Measurements from ENCODE around the gene ROR2. TPM values are rescaled to one million over a fixed set of nuclear protein-coding genes. Genes with fewer than 3 reads are reported as not detected.

Gene ROR2
- polyA plus RNA-seq, 2 donors = 1.7 to 3.6 TPM

DNA sequence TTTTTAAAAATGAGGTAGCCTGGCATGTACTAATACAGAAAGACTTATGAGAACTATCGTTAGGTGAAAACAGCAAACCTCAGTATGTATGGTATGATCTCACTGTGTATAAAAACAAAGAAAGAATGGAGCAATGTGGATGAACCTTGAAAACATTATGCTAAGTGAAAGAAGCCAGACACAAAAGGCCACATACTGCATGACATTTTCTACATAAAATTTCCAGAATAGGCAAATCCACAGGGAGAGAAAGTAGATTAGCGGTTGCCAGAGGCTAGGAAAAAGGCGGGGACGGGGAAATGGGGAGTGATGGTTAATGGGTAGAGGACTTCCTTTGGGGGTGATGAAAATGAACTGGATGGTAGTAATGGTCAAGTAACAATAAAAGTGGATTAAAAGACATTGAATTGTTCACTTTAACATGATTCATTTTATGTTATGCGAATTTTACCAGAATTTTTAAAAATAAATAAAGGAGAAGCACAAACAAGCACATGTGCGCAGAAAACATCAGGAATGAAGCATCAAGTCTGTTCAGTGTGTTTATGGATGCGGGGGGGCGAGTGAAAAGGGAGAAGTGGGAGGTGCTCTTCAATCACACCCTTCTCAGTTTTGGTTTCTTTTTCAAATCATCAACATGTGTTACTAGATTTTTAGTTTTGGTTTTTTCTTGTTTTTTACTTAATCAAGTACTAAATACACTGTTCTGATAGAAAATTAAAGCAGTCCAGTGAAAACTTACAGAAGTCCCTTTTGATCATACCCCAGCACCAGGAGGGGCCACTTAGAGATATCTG, 16.3 kb downstream of the ROR2 start:
- no peak overlapping the region for H3K4me3 ChIP-seq (ENCODE audit: low read depth in 1 of 2, low read length in 2 of 2)
- WGBS, 2 donors = 74 to 80% methylated on average over 8 of the region's 8 CpGs

DNA sequence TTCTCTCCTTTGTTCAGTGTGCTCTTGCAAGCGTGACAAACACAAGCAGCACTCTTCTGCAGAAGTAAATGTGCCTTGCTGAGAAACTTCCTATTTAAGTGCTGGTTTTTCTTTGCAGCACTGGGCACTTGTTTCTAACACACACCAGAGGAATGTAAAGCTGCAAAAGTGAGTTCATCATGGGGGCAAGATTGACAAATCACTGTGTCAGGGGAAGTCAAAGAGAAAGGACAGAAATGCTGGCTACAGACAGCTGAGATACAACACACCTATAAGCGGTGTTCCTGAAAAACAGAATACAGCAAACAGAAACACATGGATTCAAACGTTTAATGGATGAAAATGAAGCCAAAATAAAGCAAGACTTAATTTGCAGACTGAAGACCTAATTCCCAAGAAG, 19.6 kb downstream of the ROR2 start:
- WGBS, 2 donors = 84 to 88% methylated on average over 3 of the region's 3 CpGs
- H3K27ac ChIP-seq (ENCODE audit: low read depth in 2 of 2, low read length in 1 of 2) = no peak overlapping the region
- no peaks in the 10 kb centered on the region for H3K27me3 ChIP-seq (ENCODE audit: control insufficient read depth in 1 of 2, insufficient read depth in 2 of 2, low read length in 2 of 2)
- H3K36me3 ChIP-seq (ENCODE audit: control insufficient read depth in 2 of 2, insufficient read depth in 2 of 2, low read length in 1 of 2) = no peaks in the 10 kb centered on the region
- no peaks in the 10 kb centered on the region for H3K4me1 ChIP-seq (ENCODE audit: control insufficient read depth in 2 of 2, insufficient read depth in 2 of 2, low read length in 1 of 2)
- H3K9me3 ChIP-seq (ENCODE audit: control insufficient read depth in 2 of 2, insufficient read depth in 1 of 2, low read depth in 1 of 2, low read length in 1 of 2) = peaks cover 7 to 9% of the 10 kb centered on the region in 2 donors
- H3K4me3 ChIP-seq (ENCODE audit: low read depth in 1 of 2, low read length in 2 of 2) = no peak overlapping the region

More for the DNA sequence above, 16.3 kb downstream of the ROR2 start:
- no peaks in the 10 kb centered on the region for H3K27me3 ChIP-seq (ENCODE audit: control insufficient read depth in 1 of 2, insufficient read depth in 2 of 2, low read length in 2 of 2)
- peaks cover 7 to 9% of the 10 kb centered on the region in 2 donors for H3K9me3 ChIP-seq (ENCODE audit: control insufficient read depth in 2 of 2, insufficient read depth in 1 of 2, low read depth in 1 of 2, low read length in 1 of 2)
- H3K36me3 ChIP-seq (ENCODE audit: control insufficient read depth in 2 of 2, insufficient read depth in 2 of 2, low read length in 1 of 2) = no peaks in the 10 kb centered on the region
- peak overlapping the region in 1 of 2 donors; percentile 36 for H3K27ac ChIP-seq (ENCODE audit: low read depth in 2 of 2, low read length in 1 of 2)
- no peaks in the 10 kb centered on the region for H3K4me1 ChIP-seq (ENCODE audit: control insufficient read depth in 2 of 2, insufficient read depth in 2 of 2, low read length in 1 of 2)

DNA sequence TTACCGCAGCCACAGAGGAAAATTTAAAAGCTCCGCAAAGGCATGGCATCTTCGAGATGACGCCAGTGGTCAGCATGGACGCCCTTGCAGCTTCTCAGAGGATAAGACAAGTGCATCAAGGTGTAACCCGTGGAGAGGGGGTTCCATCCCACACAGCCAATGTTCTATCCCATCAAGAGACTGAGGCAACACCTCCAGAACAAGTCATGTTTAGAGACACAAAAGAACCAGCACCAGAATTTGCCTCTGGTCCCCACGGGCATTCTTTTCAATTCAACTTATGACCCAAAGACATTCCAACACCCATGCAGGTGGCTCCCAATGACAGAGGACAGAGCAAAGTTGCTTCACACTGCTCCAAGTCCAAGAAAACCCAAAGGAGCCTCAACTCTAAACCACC, 20.7 kb downstream of the ROR2 start:
- no peak overlapping the region for H3K27ac ChIP-seq (ENCODE audit: low read depth in 2 of 2, low read length in 1 of 2)
- no peaks in the 10 kb centered on the region for H3K27me3 ChIP-seq (ENCODE audit: control insufficient read depth in 1 of 2, insufficient read depth in 2 of 2, low read length in 2 of 2)
- 92 to 96% methylated on average over 7 of the region's 7 CpGs for WGBS, 2 donors
- no peaks in the 10 kb centered on the region for H3K36me3 ChIP-seq (ENCODE audit: control insufficient read depth in 2 of 2, insufficient read depth in 2 of 2, low read length in 1 of 2)
- H3K4me3 ChIP-seq (ENCODE audit: low read depth in 1 of 2, low read length in 2 of 2) = no peak overlapping the region
- no peaks in the 10 kb centered on the region for H3K4me1 ChIP-seq (ENCODE audit: control insufficient read depth in 2 of 2, insufficient read depth in 2 of 2, low read length in 1 of 2)
- peaks cover 7 to 9% of the 10 kb centered on the region in 2 donors for H3K9me3 ChIP-seq (ENCODE audit: control insufficient read depth in 2 of 2, insufficient read depth in 1 of 2, low read depth in 1 of 2, low read length in 1 of 2)

DNA sequence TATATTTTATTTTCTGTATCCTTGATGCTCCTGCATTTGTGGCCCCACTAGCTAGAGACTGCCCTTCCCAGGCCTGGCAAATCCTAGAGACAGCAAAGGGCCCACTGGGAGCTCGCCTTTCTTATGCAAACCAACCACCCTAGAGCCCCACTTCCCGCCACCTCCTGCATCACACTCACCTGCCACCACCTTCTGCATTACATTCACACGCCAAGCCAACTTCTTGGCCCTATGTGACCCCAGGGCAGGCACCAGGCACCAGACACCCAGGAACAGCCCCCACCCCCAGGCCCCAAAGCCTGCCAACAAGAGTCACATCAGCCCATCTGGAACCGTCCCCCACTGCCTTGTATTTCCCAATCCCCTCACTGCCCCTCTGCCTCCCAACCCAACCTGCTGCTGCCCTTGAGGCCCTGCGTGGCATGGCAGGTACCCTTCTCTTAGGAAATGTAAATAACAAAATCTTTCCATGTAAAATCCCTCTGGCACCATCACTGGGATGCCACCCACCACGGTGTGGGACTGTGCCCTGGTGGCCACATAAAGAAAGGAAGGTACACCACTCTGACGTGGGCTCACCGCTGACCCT, 22.0 kb downstream of the ROR2 start:
- Histone ChIP-seq H3K9me3 (ENCODE audit: control insufficient read depth in 2 of 2, insufficient read depth in 1 of 2, low read depth in 1 of 2, low read length in 1 of 2) (peaks cover 7 to 9% of the 10 kb centered on the region in 2 donors), H3K27me3 (ENCODE audit: control insufficient read depth in 1 of 2, insufficient read depth in 2 of 2, low read length in 2 of 2) (no peaks in the 10 kb centered on the region), H3K36me3 (ENCODE audit: control insufficient read depth in 2 of 2, insufficient read depth in 2 of 2, low read length in 1 of 2) (no peaks in the 10 kb centered on the region), H3K4me1 (ENCODE audit: control insufficient read depth in 2 of 2, insufficient read depth in 2 of 2, low read length in 1 of 2) (no peaks in the 10 kb centered on the region), H3K27ac (ENCODE audit: low read depth in 2 of 2, low read length in 1 of 2) (no peak overlapping the region), H3K4me3 (ENCODE audit: low read depth in 1 of 2, low read length in 2 of 2) (no peak overlapping the region)
- WGBS, 2 donors = 86 to 89% methylated on average over 8 of the region's 8 CpGs

DNA sequence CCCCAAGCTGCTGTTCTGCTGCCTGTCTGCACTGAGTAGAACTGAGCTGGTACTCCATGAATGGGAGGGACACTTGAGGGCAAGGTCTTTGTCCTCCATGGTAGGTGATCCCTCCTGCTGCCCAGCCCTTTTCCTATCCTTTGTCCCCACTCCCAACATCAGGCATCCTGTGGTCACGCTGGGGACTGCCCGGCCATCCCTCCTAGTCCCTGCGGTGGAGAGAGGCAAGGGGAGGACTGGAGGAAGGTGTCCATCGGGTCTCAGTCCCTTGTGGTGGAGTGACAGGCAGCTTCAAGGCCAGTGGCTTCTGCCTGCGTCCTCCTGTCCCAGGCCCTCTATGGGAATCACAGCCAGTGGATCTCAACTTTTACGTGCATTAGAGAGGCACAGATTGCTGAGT, 25.9 kb downstream of the ROR2 start:
- Histone ChIP-seq H3K9me3 (ENCODE audit: control insufficient read depth in 2 of 2, insufficient read depth in 1 of 2, low read depth in 1 of 2, low read length in 1 of 2) (peaks cover 0 to under 1% of the 10 kb centered on the region in 2 donors), H3K4me1 (ENCODE audit: control insufficient read depth in 2 of 2, insufficient read depth in 2 of 2, low read length in 1 of 2) (no peaks in the 10 kb centered on the region), H3K36me3 (ENCODE audit: control insufficient read depth in 2 of 2, insufficient read depth in 2 of 2, low read length in 1 of 2) (no peaks in the 10 kb centered on the region), H3K4me3 (ENCODE audit: low read depth in 1 of 2, low read length in 2 of 2) (no peak overlapping the region), H3K27ac (ENCODE audit: low read depth in 2 of 2, low read length in 1 of 2) (no peak overlapping the region), H3K27me3 (ENCODE audit: control insufficient read depth in 1 of 2, insufficient read depth in 2 of 2, low read length in 2 of 2) (no peaks in the 10 kb centered on the region)
- 83 to 86% methylated on average over 6 of the region's 6 CpGs for WGBS, 2 donors

DNA sequence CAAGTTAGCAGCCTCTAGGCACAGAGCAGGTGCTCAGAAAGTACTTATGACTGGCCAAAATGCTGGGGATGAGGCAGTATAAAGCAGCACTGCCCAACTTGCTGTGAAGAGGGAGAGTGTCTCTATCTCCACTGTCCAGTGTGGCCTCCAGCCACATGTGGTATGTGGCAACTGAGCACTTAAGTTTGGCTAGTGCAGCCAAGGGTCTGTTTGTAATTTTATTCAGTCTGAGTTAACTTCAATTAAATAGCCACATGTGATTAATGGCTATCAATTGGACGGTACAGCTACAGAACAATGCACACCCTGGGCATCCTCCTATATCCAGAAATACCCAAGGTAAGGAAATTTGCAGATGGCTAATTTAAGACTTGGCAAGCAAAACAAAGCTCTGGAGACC, 26.9 kb downstream of the ROR2 start:
- Histone ChIP-seq H3K27ac (ENCODE audit: low read depth in 2 of 2, low read length in 1 of 2) (no peak overlapping the region), H3K4me1 (ENCODE audit: control insufficient read depth in 2 of 2, insufficient read depth in 2 of 2, low read length in 1 of 2) (no peaks in the 10 kb centered on the region), H3K27me3 (ENCODE audit: control insufficient read depth in 1 of 2, insufficient read depth in 2 of 2, low read length in 2 of 2) (no peaks in the 10 kb centered on the region), H3K4me3 (ENCODE audit: low read depth in 1 of 2, low read length in 2 of 2) (no peak overlapping the region), H3K36me3 (ENCODE audit: control insufficient read depth in 2 of 2, insufficient read depth in 2 of 2, low read length in 1 of 2) (no peaks in the 10 kb centered on the region), H3K9me3 (ENCODE audit: control insufficient read depth in 2 of 2, insufficient read depth in 1 of 2, low read depth in 1 of 2, low read length in 1 of 2) (no peaks in the 10 kb centered on the region)
- WGBS, 2 donors = 41 to 53% methylated on average over 1 of the region's 1 CpG

DNA sequence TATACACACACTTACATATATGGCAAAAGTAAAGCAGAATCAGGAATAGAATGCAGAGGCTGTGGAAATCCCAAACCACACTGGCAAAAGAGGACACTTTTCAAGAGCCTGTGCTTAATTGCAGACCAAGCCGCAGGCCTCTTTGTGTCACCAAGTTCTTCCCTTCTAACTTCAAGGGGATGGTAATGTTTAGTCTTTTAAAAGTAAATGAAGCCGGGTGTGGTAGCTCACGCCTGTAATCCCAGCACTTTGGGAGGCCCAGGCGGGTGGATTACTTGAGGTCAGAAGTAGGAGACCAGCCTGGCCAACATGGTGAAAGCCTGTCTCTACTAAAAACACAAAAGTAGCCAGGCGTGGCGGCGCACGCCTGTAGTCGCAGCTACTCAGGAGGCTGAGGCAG, 28.7 kb downstream of the ROR2 start:
- no peak overlapping the region for H3K27ac ChIP-seq (ENCODE audit: low read depth in 2 of 2, low read length in 1 of 2)
- H3K9me3 ChIP-seq (ENCODE audit: control insufficient read depth in 2 of 2, insufficient read depth in 1 of 2, low read depth in 1 of 2, low read length in 1 of 2) = peaks cover 0 to 3% of the 10 kb centered on the region in 2 donors
- no peaks in the 10 kb centered on the region for H3K4me1 ChIP-seq (ENCODE audit: control insufficient read depth in 2 of 2, insufficient read depth in 2 of 2, low read length in 1 of 2)
- no peaks in the 10 kb centered on the region for H3K27me3 ChIP-seq (ENCODE audit: control insufficient read depth in 1 of 2, insufficient read depth in 2 of 2, low read length in 2 of 2)
- 85% methylated on average over 9 of the region's 9 CpGs for WGBS, 2 donors
- no peaks in the 10 kb centered on the region for H3K36me3 ChIP-seq (ENCODE audit: control insufficient read depth in 2 of 2, insufficient read depth in 2 of 2, low read length in 1 of 2)
- H3K4me3 ChIP-seq (ENCODE audit: low read depth in 1 of 2, low read length in 2 of 2) = no peak overlapping the region

DNA sequence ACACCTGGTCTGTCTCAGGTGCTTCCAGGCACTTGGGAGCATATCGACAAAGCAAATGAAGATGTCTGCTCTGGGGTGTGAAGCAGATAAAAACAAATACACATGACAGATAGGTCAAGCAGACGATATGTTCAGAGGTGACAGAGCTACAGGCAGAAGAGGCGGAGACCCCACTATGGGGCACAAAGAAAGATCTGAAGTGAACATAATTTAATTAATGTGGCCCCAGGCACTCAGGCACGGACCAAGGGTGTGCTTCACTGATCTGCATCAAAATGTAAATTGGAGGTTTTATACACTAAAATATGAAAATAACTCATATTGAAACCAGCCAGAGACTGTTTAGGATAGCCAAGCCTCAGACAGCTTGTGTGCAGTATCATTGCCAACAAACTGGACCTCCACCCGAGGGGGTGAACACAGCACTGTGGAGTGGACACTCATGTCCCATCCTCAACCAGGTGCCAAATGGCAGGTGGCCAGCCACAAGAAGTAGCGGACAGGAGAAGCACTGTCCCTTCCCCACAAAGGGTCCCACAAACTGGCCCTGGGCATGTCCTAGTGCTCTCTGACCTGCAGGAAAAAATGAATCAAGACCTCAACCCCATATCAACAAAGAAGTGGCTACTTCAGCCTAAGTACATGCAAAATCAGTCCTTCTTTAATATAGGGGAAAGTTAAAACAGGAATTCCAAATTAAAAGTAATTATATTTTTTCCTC, 29.2 kb downstream of the ROR2 start:
- peaks cover 0 to 3% of the 10 kb centered on the region in 2 donors for H3K9me3 ChIP-seq (ENCODE audit: control insufficient read depth in 2 of 2, insufficient read depth in 1 of 2, low read depth in 1 of 2, low read length in 1 of 2)
- WGBS, 2 donors = 55 to 70% methylated on average over 6 of the region's 6 CpGs
- H3K36me3 ChIP-seq (ENCODE audit: control insufficient read depth in 2 of 2, insufficient read depth in 2 of 2, low read length in 1 of 2) = no peaks in the 10 kb centered on the region
- H3K27me3 ChIP-seq (ENCODE audit: control insufficient read depth in 1 of 2, insufficient read depth in 2 of 2, low read length in 2 of 2) = no peaks in the 10 kb centered on the region
- no peaks in the 10 kb centered on the region for H3K4me1 ChIP-seq (ENCODE audit: control insufficient read depth in 2 of 2, insufficient read depth in 2 of 2, low read length in 1 of 2)
- H3K4me3 ChIP-seq (ENCODE audit: low read depth in 1 of 2, low read length in 2 of 2) = no peak overlapping the region
- no peak overlapping the region for H3K27ac ChIP-seq (ENCODE audit: low read depth in 2 of 2, low read length in 1 of 2)

DNA sequence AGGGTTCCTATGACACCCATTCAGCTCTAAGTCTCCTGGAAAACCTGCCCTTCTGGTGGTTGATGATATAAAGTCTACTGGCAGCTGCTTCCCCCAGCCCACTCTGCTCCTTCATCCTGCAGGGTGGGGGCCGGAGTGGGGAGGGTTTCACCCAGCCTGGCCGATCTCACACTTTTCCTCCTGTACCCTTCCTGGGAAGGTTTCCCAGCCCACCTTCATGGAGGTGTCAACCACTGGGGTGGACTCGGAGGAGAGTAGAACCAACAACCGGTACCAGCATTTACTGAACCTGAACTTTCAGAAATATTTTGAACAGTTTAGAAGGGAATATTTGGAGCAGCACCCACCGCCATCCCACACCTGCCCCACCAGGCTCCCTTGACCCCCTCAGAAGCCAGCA, 30.4 kb downstream of the ROR2 start:
- no peaks in the 10 kb centered on the region for H3K4me1 ChIP-seq (ENCODE audit: control insufficient read depth in 2 of 2, insufficient read depth in 2 of 2, low read length in 1 of 2)
- H3K4me3 ChIP-seq (ENCODE audit: low read depth in 1 of 2, low read length in 2 of 2) = no peak overlapping the region
- H3K27me3 ChIP-seq (ENCODE audit: control insufficient read depth in 1 of 2, insufficient read depth in 2 of 2, low read length in 2 of 2) = no peaks in the 10 kb centered on the region
- 90 to 94% methylated on average over 5 of the region's 5 CpGs for WGBS, 2 donors
- H3K27ac ChIP-seq (ENCODE audit: low read depth in 2 of 2, low read length in 1 of 2) = no peak overlapping the region
- H3K9me3 ChIP-seq (ENCODE audit: control insufficient read depth in 2 of 2, insufficient read depth in 1 of 2, low read depth in 1 of 2, low read length in 1 of 2) = peaks cover 0 to 3% of the 10 kb centered on the region in 2 donors
- H3K36me3 ChIP-seq (ENCODE audit: control insufficient read depth in 2 of 2, insufficient read depth in 2 of 2, low read length in 1 of 2) = no peaks in the 10 kb centered on the region
